Fibroblast of the aortic adventitia (primary cell): ENCODE results near the gene ARFGEF3. TPM values are rescaled to one million over a fixed set of nuclear protein-coding genes. Genes with fewer than 3 reads are reported as not detected.

ENCODE experiments used
- DNase-seq: peaks from one replicate; pipeline ENCODE4 v3.0.0-alpha.2; 2010; ENCODE audit warnings: low read depth
- H3K4me3 ChIP-seq: 2 replicates; pipeline ENCODE4 v1.5.1; 2011; ENCODE audit warnings: low read depth, mild to moderate bottlenecking, control low read depth, low read length, moderate library complexity
- total RNA-seq: library from RNA; depleted of rRNA; stranded (reverse); fragments of >200 nt; gene quantifications from 2 replicates; pipeline ENCODE4 v1.2.3, GENCODE V29; 2012; ENCODE audit warnings: low replicate concordance
- TF ChIP-seq, protein P1 (sequence below): IDR thresholded peaks from 2 replicates; pipeline ENCODE4 v1.5.1; 2011; ENCODE audit warnings: mild to moderate bottlenecking, low read length, control low read depth, inconsistent platforms; ENCODE audit not compliant: insufficient read depth

Gene ARFGEF3
- total RNA-seq, 1 donor, result 0.09 TPM

DNA sequence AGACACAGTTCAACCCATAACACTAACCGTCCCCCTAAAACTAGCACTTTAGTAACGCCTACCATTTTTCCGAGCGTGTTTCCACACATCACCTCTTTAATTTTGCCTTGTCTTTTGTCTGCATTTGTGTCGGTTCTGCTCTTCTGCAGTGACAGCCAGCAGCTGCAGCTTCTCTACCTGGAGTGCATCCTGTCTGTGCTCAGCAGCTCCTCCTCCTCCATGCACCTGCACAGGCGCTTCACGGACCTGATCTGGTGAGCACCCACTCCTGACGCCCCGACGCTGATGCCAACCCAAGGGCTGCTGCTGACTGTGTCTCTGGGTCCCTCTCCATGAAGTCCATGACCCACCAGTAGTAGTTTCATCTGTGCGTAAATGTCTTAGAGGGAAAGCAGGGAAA lies 92.0 kb downstream of the ARFGEF3 start:
- H3K4me3 ChIP-seq, result no peak overlapping the region
- no peak for DNase-seq
- TF ChIP-seq, protein P1, sequence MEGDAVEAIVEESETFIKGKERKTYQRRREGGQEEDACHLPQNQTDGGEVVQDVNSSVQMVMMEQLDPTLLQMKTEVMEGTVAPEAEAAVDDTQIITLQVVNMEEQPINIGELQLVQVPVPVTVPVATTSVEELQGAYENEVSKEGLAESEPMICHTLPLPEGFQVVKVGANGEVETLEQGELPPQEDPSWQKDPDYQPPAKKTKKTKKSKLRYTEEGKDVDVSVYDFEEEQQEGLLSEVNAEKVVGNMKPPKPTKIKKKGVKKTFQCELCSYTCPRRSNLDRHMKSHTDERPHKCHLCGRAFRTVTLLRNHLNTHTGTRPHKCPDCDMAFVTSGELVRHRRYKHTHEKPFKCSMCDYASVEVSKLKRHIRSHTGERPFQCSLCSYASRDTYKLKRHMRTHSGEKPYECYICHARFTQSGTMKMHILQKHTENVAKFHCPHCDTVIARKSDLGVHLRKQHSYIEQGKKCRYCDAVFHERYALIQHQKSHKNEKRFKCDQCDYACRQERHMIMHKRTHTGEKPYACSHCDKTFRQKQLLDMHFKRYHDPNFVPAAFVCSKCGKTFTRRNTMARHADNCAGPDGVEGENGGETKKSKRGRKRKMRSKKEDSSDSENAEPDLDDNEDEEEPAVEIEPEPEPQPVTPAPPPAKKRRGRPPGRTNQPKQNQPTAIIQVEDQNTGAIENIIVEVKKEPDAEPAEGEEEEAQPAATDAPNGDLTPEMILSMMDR, result no peak

- DNase-seq, result no peak
- TF ChIP-seq, protein P1, result no peak
These were observed 93.7 kb downstream of the ARFGEF3 start for GRCh38 chr6:138255443-138255842.

GRCh38 chr6:138257638-138258040 lies 95.9 kb downstream of the ARFGEF3 start:
- TF ChIP-seq, protein P1, result no peak
- no peak overlapping the region for H3K4me3 ChIP-seq
- DNase-seq, result no peak

More at GRCh38 chr6:138255443-138255842, 93.7 kb downstream of the ARFGEF3 start:
- H3K4me3 ChIP-seq, result no peak overlapping the region

DNA sequence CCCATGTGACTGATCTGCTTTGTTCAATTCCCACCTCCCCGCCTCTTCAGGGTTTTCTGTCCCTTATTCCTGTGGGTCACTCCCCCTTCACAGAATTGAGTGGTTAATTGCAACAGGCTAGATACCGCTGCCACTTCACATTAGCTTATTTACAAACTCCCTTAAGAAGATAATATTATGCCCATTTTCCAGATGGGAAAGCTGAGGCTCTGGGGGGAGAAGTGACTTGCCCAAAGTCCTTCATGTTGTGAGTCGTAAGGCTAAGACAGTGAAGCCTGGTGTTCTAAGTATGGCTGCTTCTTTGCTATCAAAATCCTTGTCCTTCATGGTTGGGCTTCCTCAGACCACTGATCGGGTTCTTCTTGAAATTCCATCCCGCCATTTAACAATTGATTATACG lies 96.5 kb downstream of the ARFGEF3 start:
- no peak overlapping the region for H3K4me3 ChIP-seq
- DNase-seq, result no peak
- TF ChIP-seq, protein P1, result no peak

DNA sequence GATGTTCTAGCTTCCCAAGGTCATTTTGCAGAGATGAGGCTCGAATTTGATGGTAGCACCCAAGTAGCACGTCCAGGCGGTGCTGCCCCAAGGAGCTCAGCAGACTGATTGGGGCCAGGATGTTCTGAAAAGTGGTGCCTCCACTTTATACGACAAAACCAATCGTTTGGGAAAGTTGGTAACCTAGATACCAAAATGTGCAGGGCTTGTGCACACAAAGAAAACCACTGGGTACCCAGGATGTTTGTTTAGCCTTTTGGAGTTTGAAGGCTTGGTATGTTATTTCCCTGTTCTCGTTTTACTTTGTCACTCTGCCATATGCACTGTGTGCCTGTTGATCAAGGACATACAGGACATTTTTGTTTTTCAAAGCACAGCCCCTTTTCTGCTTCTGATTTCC lies 97.3 kb downstream of the ARFGEF3 start:
- TF ChIP-seq, protein P1, result no peak
- no peak overlapping the region for H3K4me3 ChIP-seq
- DNase-seq, result no peak

DNA sequence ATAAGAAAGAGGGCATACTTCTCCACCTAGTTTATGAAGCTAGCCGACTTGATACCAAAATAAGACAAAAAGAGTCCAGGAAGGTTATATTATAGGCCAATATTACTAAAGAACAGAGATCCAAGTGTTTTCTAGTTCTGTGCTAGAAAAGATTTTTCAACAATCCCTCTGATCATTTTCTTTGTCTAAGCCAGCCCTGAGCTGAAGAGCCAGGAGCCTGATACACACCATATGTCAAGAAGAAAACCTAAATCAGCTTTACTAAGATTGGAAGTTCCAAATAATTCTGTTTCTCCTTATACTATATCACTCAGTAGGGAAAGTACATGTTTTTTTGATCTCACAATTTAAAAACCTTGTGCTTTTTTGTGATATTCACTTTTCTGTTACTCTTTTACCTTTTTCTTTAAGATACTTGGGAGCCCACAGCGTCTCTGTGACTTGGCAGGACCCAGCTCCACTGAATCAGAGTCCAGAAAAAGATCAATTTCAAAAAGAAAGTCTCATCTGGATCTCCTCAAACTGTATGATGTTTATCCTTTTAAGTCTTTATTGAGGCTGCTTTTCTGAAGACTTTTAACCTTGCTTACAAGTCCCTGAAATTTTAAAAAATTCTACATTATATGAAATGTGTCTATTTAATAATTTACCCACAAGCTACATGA lies 99.5 kb downstream of the ARFGEF3 start:
- DNase-seq, result no peak
- TF ChIP-seq, protein P1, result no peak
- no peak overlapping the region for H3K4me3 ChIP-seq

- no peak overlapping the region for H3K4me3 ChIP-seq
- TF ChIP-seq, protein P1, result no peak
- DNase-seq, result no peak
These were observed 102.2 kb downstream of the ARFGEF3 start for GRCh38 chr6:138263963-138264362.
